Measurements from ENCODE around the gene HPCAL4.

The HPCAL4 gene

DNA sequence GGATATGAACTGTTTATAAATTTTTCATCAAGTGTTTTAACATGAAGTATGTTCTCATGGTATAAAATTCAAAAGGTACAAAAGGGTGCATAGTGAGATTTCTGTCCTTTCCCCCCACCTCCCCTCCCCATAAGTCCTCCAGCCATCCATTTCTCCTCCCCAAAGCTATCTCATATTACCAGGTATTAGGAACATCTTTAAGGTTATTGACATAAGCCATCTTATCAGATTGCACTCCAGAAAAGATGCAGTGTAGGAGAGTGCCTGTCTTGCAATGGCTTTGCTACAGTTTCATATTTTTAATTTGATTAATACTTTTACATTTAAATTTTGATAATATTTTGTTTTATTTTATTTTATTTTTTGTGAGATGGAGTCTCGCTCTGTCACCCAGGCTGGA is 13.5 kb upstream of the HPCAL4 start:
- in situ Hi-C loops (cut with MboI; ENCODE audit: low sequenced_read_pairs): no loop called here

DNA sequence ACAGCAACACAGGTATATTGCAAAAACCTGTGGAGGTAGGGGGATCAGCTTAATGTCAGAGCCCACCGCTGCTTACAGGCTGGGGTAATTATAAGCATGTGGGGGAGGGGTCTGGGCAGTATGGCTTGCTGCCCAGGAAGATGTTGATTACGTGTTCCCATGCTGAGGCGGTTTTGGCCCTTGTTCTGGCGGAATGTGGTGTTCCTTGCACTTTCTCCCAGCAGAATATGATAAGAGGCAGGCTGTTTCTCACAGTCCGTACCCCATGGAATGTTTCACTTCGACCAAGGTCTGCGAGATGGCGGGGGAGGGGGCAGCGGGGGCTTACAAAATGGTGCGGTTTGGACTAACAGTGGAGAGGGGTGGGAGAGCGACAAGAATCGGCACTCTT is 9.8 kb upstream of the HPCAL4 start:
- in situ Hi-C loops (cut with MboI; ENCODE audit: low sequenced_read_pairs): no loop called here

- in situ Hi-C loops (cut with MboI; ENCODE audit: low sequenced_read_pairs): no loop called here
Observed at GRCh38 chr1:39700348-39700747, 9.1 kb upstream of the HPCAL4 start.

DNA sequence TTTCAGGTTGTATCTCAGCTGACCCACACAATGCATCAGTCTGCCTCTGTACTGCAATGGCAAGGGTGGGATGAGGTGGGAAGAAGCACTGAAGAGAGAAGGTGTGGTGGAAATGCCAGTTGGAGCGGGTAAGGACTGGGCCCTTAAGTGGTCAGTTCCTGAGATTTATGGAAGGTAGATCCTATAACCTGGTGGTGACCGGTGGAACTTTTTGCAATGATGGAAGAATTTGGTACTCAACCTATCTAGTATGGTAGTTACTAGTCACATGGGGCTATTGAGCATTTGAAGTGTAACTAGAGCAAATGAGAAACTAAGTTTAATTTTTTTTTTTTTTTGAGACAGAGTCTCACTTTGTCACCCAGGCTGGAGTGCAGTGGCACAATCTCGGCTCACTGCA is 8.2 kb upstream of the HPCAL4 start:
- in situ Hi-C loops (cut with MboI; ENCODE audit: low sequenced_read_pairs): no loop called here

DNA sequence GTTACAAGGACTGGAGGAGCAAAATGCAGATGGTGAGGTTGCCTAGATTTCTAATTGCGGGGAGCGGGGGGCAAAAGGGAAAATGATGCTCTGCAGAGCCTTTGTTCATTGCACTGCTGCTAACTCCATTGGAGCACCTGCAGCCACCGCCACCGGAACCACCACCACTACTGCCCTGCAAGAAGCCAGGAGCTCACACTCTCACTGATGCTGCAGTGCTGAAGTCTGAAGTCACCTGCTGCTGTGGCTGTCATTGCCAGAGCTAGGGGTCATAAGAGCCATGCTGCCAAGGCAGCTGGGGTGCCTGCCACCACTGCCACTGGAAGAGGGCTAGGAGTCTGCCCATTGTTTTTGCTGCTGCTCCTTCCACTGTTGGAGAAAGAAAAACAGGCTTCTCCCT is 7.3 kb upstream of the HPCAL4 start:
- in situ Hi-C loops (cut with MboI; ENCODE audit: low sequenced_read_pairs): no loop called here

- in situ Hi-C loops (cut with MboI; ENCODE audit: low sequenced_read_pairs): no loop called here
Observed at GRCh38 chr1:39696448-39696847, 5.2 kb upstream of the HPCAL4 start.

DNA sequence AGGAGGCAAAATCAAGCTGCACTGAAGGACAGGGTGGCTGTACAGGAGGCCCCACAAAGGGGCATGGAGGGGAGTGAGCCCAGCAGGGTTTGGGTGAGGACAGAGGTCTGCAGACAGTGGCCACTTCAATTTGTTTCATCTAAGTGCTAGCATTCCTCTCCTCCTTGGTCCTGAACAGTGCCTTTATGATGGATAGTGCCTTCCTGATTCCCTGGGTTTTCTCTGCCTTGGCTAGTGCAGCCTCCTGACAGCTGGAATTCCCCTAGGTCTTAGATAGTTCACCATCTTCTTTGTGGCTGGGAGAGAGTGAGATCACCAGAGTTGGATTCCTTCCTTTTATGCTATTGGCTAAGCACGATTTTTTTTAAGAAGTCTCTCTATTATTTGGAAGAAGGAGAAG is 3.8 kb upstream of the HPCAL4 start:
- in situ Hi-C loops (cut with MboI; ENCODE audit: low sequenced_read_pairs): no loop called here

DNA sequence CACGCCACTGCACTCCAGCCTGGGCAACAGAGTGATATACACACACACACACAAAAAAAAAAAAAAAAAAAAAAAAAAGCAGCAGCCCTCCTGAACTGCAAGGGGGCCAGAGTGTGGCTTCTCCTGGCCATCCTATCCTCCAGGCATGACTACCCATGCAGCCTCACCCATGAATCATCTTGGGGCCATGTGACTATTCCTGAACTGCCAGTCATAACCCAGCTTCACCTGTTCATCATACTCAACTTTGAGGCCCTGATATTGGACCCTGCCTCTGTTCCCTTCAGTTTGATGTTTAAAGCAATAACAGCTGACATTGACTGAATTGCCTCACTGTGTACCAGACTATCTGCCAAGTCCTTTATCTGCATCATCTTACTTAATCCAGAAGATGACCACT is 2.8 kb upstream of the HPCAL4 start:
- in situ Hi-C loops (cut with MboI; ENCODE audit: low sequenced_read_pairs): no loop called here

DNA sequence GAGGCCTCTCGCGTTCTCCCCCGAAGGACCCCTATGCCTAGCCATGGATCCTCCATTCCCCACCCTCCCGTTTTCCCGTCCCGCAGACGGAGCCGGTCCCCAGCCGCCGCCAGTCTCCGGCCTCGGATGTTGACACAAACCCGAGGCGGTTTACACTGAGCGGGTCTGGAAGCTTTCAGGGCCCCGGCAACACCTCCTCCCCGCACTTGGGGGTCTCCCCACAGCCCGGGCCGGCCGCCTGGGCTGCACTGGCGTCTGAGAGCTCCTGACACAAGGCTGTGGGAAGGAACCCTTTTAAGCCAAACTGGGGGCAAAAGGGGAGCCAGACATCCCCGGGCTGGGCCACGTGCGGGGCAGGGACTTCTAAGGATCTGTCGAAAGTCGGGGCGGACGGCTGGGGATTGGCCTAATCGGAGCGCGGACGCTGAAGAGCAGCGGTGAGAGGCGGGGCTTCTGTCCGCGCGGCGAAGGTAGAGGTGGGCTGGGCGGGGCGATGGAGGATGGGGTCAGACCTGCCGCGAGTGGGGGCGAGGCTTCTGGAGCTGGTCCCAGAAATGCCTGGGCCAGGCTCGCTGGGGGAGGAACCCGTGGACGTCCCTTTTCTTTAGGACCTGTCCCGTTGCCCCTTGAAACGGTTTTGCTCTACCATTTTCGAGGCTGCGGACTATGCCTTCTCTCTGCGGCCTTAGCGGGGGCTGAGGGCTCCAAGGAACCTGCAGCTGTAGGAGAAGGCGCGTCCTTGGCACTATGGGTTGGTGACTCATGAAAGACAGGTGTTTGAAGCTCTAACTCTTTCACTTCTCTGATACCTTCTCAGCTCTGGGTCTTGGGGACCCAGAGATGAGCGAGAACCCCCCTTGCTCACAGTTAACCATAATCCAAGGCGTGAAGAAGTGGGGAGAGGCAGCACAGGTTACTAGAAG is 1.2 kb upstream of the HPCAL4 start:
- in situ Hi-C loops (cut with MboI; ENCODE audit: low sequenced_read_pairs): no loop called here

DNA sequence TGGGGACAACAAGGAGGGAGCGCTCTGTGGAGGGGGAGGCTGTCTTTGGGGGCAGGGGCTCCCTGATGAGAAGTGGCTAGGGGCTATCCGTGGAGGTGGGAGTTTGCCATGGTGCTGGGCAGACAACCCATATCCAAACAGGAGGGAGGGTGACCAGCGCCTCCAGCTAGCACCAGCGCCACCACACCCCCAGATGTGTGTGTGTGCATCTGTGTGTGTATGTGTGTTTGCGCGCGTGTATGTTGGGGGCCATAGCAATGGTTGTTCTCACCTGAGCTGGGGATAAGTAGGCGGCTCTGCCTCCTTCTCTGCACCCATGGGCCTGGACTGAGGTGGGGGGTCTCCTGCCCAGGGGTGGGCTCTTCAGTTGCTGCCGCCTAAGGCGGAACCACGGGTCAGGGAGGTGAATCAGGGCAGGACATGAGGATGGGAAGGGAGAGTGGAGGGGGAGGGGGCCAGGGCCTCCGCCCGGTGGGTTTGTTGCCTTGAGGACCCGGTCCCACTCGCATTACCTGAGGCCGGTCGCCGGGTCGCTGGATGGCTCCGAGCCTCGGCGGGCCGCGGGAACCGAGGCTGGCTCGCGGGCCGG is 345 bp downstream of the HPCAL4 start:
- in situ Hi-C loops (cut with MboI; ENCODE audit: low sequenced_read_pairs): no loop called here

DNA sequence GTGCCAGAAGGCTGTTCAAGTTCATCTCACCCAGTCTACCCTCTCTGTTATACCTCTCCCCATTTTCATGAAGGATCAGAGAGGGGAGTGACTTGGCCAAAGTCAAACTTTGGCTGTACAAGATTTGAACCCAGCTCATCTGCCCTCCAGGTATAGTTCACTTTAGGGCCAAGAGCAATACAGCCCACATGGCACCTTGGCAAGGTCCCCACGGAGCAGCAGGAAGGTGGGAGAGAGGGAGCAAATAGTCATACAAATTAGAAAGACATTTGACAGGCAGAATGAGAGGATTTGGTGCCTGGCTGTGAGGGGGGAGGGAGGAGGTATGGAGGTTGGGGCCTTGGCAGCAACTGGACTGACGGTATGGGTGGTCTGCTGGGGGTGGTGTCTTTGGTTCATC is 1.0 kb downstream of the HPCAL4 start:
- in situ Hi-C loops (cut with MboI; ENCODE audit: low sequenced_read_pairs): no loop called here

DNA sequence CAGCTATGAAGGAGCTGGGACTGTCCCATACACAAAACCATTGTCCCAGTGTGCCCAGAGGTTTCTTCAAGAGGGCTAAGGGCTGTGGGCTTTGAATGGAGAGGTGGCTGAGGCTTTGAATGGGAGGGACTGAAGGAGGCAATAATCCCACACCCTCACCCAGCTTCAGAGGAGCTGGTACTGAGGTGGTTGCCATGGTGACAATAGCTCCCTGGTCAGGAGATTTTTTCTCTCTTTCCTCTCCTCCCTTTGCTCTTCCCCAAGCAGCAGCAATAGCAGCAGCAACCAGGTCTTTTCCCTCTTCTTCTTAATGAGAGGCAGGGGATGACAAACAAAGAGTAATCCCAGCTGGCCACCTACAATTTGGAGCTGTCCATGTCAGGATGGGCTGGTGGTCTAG is 1.6 kb downstream of the HPCAL4 start:
- in situ Hi-C loops (cut with MboI; ENCODE audit: low sequenced_read_pairs): no loop called here

GRCh38 chr1:39689214-39689613 is 2.0 kb downstream of the HPCAL4 start:
- in situ Hi-C loops (cut with MboI; ENCODE audit: low sequenced_read_pairs): no loop called here

DNA sequence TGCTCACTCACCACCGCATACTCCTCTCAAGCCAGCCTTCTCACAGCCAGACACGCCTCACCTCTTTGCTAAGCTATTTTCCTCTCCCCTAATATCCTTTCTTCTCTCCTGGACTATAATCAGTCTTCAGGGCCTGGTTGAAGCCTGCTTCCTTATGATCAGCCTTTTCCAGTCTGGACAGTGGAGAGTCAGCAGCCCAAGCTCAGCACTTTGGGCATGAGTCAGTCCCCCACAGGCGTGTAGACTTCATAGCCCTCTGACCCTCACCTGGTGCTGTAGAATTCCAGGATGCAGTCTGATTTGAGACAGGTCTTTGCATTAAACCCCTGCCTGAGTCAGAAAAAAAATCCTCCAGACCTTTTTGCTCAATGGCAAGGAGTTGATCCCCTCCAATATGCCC is 2.5 kb downstream of the HPCAL4 start:
- in situ Hi-C loops (cut with MboI; ENCODE audit: low sequenced_read_pairs): no loop called here

GRCh38 chr1:39687243-39687642 is 4.0 kb downstream of the HPCAL4 start:
- in situ Hi-C loops (cut with MboI; ENCODE audit: low sequenced_read_pairs): no loop called here

- in situ Hi-C loops (cut with MboI; ENCODE audit: low sequenced_read_pairs): no loop called here
Observed at GRCh38 chr1:39685071-39685470, 6.2 kb downstream of the HPCAL4 start.

- in situ Hi-C loops (cut with MboI; ENCODE audit: low sequenced_read_pairs): no loop called here
Observed at GRCh38 chr1:39684313-39684664, 6.9 kb downstream of the HPCAL4 start.

- in situ Hi-C loops (cut with MboI; ENCODE audit: low sequenced_read_pairs): no loop called here
Observed at GRCh38 chr1:39683591-39684312, 7.5 kb downstream of the HPCAL4 start.

DNA sequence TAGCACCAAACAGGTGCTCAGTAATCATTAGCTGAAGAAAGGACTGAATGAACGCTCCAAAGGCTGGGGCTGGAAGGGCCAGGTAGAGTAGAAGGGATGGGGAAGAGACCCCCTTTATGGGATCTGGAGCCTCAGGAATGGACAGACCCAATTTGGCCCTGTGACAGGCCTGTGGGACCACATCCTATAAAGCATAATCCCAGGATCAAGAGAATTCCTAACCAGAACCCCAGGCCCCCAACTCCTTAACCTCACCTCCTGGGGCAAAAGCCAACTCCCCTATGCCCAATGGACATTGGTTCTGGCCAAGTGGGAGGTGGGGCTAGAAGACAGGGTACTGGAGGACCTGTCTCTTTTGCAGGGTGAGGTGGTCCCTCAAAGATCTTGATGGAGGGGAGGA is 9.2 kb downstream of the HPCAL4 start:
- in situ Hi-C loops (cut with MboI; ENCODE audit: low sequenced_read_pairs): no loop called here

- in situ Hi-C loops (cut with MboI; ENCODE audit: low sequenced_read_pairs): no loop called here
Observed at GRCh38 chr1:39681294-39681693, 9.9 kb downstream of the HPCAL4 start.

DNA sequence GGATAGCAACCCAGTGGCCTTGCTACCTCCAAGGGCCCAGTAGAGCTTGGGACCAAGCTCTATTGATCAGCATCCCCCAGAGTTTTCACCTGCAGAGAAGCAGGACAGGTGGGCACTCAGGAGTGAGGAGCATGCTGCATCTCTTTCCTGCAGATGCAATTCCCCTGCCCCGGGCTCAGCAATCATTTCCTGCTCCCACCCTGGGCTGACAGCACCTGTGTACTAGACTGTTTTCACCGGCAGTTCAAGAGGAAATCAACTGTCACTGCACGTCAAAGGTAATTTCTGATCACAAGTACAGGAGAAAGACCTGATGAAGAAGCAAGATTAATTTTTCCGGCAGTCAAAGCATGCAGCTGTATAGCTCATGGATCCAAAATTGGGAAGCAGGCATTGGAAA is 10.5 kb downstream of the HPCAL4 start:
- in situ Hi-C loops (cut with MboI; ENCODE audit: low sequenced_read_pairs): no loop called here

- in situ Hi-C loops (cut with MboI; ENCODE audit: low sequenced_read_pairs): no loop called here
Observed at GRCh38 chr1:39679821-39680220, 11.4 kb downstream of the HPCAL4 start.

All from HL-60/S4 treated with phorbol 12-myristate 13-acetate at 8.2 ng/mL for 4 days and 3 days (cell line).